GM18517 (cell line): ENCODE measurements around the gene LDLRAD3.

Experiments
- ATAC-seq: cut with Tn5 transposase; IDR thresholded peaks from one replicate; pipeline ENCODE4 v1.9.1; 2021; ENCODE audit warnings: mild to moderate bottlenecking, moderate library complexity; ENCODE audit not compliant: unreplicated experiment

The LDLRAD3 gene

GRCh38 chr11:36095716-36096115 lies 151.9 kb downstream of the LDLRAD3 start:
- ATAC-seq, result no peak

- ATAC-seq, result no peak
Observed at GRCh38 chr11:36097219-36097650, 153.4 kb downstream of the LDLRAD3 start.

GRCh38 chr11:36098087-36098486 lies 154.2 kb downstream of the LDLRAD3 start:
- no peak for ATAC-seq

GRCh38 chr11:36098853-36099375 lies 155.1 kb downstream of the LDLRAD3 start:
- no peak for ATAC-seq

GRCh38 chr11:36101466-36101865 lies 157.6 kb downstream of the LDLRAD3 start:
- no peak for ATAC-seq

- ATAC-seq, result no peak
Observed at GRCh38 chr11:36102868-36103267, 159.0 kb downstream of the LDLRAD3 start.

GRCh38 chr11:36103933-36104530 lies 160.2 kb downstream of the LDLRAD3 start:
- ATAC-seq, result no peak

- no peak for ATAC-seq
Observed at GRCh38 chr11:36104660-36104992, 160.8 kb downstream of the LDLRAD3 start.

- ATAC-seq, result no peak
Observed at GRCh38 chr11:36105743-36106581, 162.1 kb downstream of the LDLRAD3 start.

GRCh38 chr11:36107547-36107946 lies 163.7 kb downstream of the LDLRAD3 start:
- no peak for ATAC-seq

GRCh38 chr11:36108881-36109589 lies 165.2 kb downstream of the LDLRAD3 start:
- ATAC-seq, result no peak

GRCh38 chr11:36109590-36109849 lies 165.7 kb downstream of the LDLRAD3 start:
- ATAC-seq, result no peak

GRCh38 chr11:36109850-36110606 lies 166.2 kb downstream of the LDLRAD3 start:
- ATAC-seq, result no peak

- ATAC-seq, result no peak
Observed at GRCh38 chr11:36110668-36111410, 167.0 kb downstream of the LDLRAD3 start.

- ATAC-seq, result no peak
Observed at GRCh38 chr11:36114095-36114494, 170.2 kb downstream of the LDLRAD3 start.

- no peak for ATAC-seq
Observed at GRCh38 chr11:36115378-36115801, 171.5 kb downstream of the LDLRAD3 start.

GRCh38 chr11:36116161-36116560 lies 172.3 kb downstream of the LDLRAD3 start:
- ATAC-seq, result no peak

- ATAC-seq, result no peak
Observed at GRCh38 chr11:36118084-36118483, 174.2 kb downstream of the LDLRAD3 start.

- no peak for ATAC-seq
Observed at GRCh38 chr11:36119300-36119699, 175.4 kb downstream of the LDLRAD3 start.

GRCh38 chr11:36121054-36121453 lies 177.2 kb downstream of the LDLRAD3 start:
- ATAC-seq, result no peak
